ENCODE measurements around the gene RBL2. TPM values are rescaled to one million over a fixed set of nuclear protein-coding genes. Genes with fewer than 3 reads are reported as not detected.

RBL2 gene
- total and polyA plus RNA-seq, 2 of the 13 experiments (the other 11 are each of a cell fraction or from before 2014, with no cell fraction given) = 41.2 to 60.9 TPM

DNA sequence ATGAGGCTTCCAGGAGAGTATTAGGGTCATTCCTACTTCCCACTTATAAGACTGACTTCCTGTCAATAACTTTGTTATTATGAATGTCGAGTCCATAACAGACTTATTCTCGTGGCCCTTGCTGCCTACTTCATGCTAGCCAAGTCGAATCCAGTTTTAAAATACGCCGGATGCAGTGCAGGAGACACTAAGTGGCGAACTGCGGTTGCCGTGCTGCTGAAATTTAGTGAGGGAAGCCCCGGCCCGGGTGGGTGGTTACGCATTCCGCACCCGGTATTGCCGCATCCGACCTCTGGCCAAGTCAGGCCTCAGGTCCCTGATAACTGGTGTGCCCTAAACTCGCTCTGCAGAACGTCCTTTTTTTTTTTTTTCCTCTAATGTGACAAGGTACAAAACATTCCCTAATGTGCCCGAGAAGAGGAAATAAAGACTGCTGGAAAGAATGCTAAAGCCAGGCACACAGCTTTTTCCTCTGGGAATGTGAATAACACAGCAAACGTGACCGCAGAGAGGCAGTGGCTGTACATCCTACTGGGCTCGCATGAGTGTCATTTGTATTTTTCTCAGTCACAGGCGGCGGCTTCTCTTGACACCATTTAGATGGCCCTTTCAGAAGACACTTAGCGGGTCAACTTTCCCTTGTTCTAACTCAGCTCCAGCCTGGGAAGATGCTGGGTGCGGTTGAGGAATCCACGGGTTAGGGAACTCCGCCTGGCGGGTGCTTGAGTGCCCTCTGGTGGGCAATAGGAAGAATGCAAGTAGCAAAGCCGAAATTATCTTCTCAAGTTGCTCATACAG lies 75.8 kb downstream of the RBL2 start (continued):
- TF ChIP-seq PPARG (CRISPR knock-in tag; conservative IDR thresholded peaks at IDR 0.05) (peak; percentile 53; the same call in 1 of the 2 replicates), TSC22D2 (CRISPR knock-in tag; IDR thresholded peaks at IDR 0.05; ENCODE audit: borderline replicate concordance) (no peak), ZNF746 (CRISPR knock-in tag; IDR thresholded peaks at IDR 0.05) (no peak), HNRNPK (IDR thresholded peaks at IDR 0.05; ENCODE audit: low read depth, low read length, poor library complexity, severe bottlenecking) (no peak), NAIF1 (CRISPR knock-in tag; IDR thresholded peaks at IDR 0.05; ENCODE audit: borderline replicate concordance) (peak; percentile 84; the same call in 1 of the 2 replicates), RCOR2 (CRISPR knock-in tag; IDR thresholded peaks at IDR 0.05) (0 out of 2 replicates have a peak, but pooled peaks have one; percentile 24), MED1 (CRISPR knock-in tag; IDR thresholded peaks at IDR 0.05) (peak; percentile 36), SMAD9 (CRISPR knock-in tag; IDR thresholded peaks at IDR 0.05) (no peak), PHB2 (IDR thresholded peaks at IDR 0.05; ENCODE audit: partially characterized antibody) (no peak), STAG1 (CRISPR knock-in tag; IDR thresholded peaks at IDR 0.05) (peak; percentile 73), ZNF251 (CRISPR knock-in tag; IDR thresholded peaks at IDR 0.05) (no peak), HDAC1 (CRISPR knock-in tag; IDR thresholded peaks at IDR 0.05) (peak; percentile 67; the same call in 1 of the 2 replicates), MTF2 (CRISPR knock-in tag; IDR thresholded peaks at IDR 0.05; ENCODE audit: borderline replicate concordance) (no peak), SIN3A (IDR thresholded peaks at IDR 0.05; ENCODE audit: borderline replicate concordance, low read depth, low read length) (peak; percentile 24; the same call in 1 of the 2 replicates), GATA4 (IDR thresholded peaks at IDR 0.05; ENCODE audit: borderline replicate concordance, low read depth) (no peak), ZNF891 (CRISPR knock-in tag; IDR thresholded peaks at IDR 0.05) (0 out of 2 replicates have a peak, but pooled peaks have one; percentile 30), KDM4B (CRISPR knock-in tag; IDR thresholded peaks at IDR 0.05) (peak; percentile 12; the same call in 1 of the 2 replicates), DBP (CRISPR knock-in tag; IDR thresholded peaks at IDR 0.05; ENCODE audit: not compliant biosample characterization) (no peak), TEAD2 (CRISPR knock-in tag; IDR thresholded peaks at IDR 0.05) (no peak), ZNF670 (CRISPR knock-in tag; IDR thresholded peaks at IDR 0.05; ENCODE audit: borderline replicate concordance) (no peak)
- TF ChIP-seq, protein P1, sequence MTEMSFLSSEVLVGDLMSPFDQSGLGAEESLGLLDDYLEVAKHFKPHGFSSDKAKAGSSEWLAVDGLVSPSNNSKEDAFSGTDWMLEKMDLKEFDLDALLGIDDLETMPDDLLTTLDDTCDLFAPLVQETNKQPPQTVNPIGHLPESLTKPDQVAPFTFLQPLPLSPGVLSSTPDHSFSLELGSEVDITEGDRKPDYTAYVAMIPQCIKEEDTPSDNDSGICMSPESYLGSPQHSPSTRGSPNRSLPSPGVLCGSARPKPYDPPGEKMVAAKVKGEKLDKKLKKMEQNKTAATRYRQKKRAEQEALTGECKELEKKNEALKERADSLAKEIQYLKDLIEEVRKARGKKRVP (CRISPR knock-in tag; IDR thresholded peaks at IDR 0.05) = peak in 1 of 2 experiments; percentile 96; a peak in 2 of 4 replicates

Data from HepG2 (cell line).